GM21737 (cell line): ENCODE measurements around the gene FDPS.

Source experiments
- ATAC-seq: cut with Tn5 transposase; IDR thresholded peaks from one replicate; pipeline ENCODE4 v1.9.1; 2021; ENCODE audit warnings: mild to moderate bottlenecking, moderate library complexity; ENCODE audit not compliant: unreplicated experiment

The FDPS gene

DNA sequence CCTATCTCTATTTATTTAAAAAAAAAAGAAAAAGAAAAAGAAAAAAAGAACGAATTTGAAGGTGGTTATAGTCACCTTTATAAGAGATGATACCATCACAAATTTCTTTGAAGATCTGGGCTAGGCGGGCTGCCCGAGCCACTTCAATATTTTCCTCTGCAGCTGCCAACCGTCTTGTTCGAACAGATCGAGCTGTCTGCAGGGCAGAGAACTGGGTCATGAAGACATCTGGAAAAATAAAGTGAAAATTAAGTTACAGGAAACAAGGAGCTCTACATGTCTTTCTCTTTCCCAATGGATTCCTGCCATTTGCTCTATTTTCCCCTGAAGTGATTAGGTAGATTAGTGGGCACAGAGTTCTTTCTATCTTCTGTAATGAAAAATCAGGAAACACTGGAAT lies 44.0 kb downstream of the FDPS start:
- ATAC-seq = no peak

DNA sequence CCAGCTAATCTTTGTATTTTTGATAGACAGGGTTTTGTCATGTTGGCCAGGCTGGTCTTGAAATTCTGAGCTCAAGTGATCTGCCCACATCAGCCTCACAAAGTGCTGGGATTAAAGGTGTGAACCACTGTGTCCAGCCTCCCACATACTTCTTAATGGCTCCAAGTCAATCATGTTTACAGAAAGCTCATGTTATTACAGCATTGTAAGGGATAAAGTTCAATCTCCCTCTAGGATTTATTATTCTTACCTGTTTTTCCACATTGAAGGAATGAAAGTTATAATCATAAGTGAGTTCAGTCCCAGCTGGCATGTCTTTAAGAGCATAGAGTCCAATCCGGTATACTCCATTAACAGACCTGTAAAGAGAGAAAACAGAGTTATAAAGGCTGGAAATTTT lies 51.4 kb downstream of the FDPS start:
- ATAC-seq = no peak
